ENCODE data around the gene SPOCK2. TPM values are rescaled to one million over a fixed set of nuclear protein-coding genes. Genes with fewer than 3 reads are reported as not detected.

SPOCK2 gene
- polyA plus RNA-seq, 1 experiment: 0.04 TPM

DNA sequence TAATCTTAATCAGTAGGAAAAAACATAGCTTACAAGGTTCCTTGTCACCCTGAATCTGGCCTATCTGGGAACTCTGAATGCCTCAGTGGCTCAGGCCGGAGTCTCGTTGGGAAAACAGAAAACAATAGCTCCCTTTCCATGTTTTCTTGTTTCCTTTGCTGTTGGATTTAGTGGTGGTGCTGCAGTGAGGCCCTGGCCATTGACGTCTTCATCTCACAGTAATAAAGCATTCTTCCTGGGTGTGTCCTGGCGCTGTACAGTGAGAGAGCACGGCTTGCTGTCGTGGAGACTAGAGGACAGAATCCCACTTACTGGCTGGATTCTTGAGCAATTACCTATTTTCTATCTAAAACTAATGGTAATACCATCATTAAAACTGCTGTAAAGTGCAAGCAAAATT is 1.3 kb upstream of the SPOCK2 start:
- H3K27me3 ChIP-seq (ENCODE audit: control insufficient read depth, insufficient read depth, low read length): peaks cover 31% of the 10 kb centered on the region
- ChIA-PET CTCF (interaction anchor here (1.0 kb wide), 1 partner anchor 51 kb away, joined by 3 read pairs; no protein-coding TSS in a partner anchor), POLR2A (no interaction called here)

DNA sequence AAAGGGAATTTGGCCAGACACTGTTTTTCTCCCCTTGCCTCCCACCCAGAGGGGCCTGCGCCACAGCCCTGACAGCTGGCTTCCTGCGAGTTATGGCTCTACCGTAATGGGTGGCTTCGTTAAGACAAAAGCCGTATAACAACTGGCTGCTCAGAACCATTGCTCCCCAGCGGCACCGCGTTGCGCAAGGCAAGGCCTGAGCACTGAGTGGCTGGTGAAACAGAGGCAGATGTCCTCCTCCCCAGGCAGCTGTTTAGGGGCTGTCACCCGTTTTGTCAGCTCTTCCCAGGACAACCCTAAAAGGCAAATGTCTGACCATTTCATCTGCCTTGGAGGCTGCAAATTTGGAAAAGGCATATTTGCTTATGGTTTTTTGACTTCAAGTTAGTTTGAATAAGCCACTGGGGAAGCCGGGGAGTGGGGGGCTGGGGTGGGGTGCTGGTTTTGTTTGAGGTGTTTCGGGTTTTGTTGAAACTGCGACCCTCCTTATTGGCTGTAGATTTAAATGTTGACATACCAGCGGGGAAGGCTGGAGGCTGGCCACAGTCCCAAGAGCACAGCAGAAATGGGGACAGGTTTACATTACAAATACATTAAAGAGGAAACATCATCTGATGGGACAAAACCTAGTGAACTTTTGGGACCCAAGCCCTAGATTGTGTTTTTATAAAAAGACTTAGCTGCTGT is 681 bp upstream of the SPOCK2 start:
- ChIA-PET CTCF (interaction anchor here (1.0 to 1.3 kb wide), 2 partner anchors 40 to 52 kb away, joined by 3 read pairs; no protein-coding TSS in a partner anchor), POLR2A (no interaction called here)
- TF ChIP-seq, protein P1, sequence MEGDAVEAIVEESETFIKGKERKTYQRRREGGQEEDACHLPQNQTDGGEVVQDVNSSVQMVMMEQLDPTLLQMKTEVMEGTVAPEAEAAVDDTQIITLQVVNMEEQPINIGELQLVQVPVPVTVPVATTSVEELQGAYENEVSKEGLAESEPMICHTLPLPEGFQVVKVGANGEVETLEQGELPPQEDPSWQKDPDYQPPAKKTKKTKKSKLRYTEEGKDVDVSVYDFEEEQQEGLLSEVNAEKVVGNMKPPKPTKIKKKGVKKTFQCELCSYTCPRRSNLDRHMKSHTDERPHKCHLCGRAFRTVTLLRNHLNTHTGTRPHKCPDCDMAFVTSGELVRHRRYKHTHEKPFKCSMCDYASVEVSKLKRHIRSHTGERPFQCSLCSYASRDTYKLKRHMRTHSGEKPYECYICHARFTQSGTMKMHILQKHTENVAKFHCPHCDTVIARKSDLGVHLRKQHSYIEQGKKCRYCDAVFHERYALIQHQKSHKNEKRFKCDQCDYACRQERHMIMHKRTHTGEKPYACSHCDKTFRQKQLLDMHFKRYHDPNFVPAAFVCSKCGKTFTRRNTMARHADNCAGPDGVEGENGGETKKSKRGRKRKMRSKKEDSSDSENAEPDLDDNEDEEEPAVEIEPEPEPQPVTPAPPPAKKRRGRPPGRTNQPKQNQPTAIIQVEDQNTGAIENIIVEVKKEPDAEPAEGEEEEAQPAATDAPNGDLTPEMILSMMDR (IDR thresholded peaks at IDR 0.05; ENCODE audit: insufficient read depth, low read depth, low read length): no peak

More for the DNA sequence above, 1.3 kb upstream of the SPOCK2 start:
- Histone ChIP-seq H3K4me3 (ENCODE audit: low read depth, low read length) (no peak overlapping the region), H3K36me3 (ENCODE audit: control insufficient read depth, insufficient read depth, low read length) (no peaks in the 10 kb centered on the region)
- DNase-seq (ENCODE audit: low read depth): no peak
- TF ChIP-seq, protein P1 (IDR thresholded peaks at IDR 0.05; ENCODE audit: insufficient read depth, low read depth, low read length): no peak

DNA sequence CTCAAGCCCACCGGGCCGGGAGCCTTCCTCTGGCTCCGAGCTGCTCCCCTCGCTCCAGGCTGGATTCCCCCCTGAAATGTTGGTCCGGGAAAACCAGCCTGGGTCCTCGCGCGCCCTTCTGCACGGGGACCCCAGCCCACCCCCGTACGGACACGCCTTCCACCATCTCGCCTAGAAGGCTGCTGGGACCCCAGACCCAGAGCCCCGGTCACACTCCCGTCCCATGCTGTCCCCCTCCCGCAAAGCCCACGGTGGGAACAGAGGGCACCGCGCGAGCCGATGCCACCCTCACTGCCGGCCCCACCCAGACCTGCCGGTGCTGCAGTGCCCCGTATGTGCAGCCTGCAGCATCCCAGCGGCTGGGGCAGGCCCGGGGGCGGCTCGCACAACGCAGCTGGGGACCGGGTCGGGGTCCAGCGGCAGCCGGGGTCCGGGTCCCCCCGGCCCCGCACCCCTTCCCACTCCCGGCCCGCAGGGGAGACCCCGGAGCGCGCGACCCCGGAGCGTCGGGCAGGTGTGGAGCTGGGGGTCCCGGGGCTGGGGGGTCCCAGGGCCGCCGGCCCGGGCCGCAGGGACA is 871 bp downstream of the SPOCK2 start:
- CTCF ChIA-PET: interaction anchor here (0.9 to 1.3 kb wide), 2 partner anchors 9 to 39 kb away, joined by 3 to 4 read pairs; no protein-coding TSS in a partner anchor
- Histone ChIP-seq H3K4me3 (ENCODE audit: low read depth, low read length) (no peak overlapping the region), H3K27me3 (ENCODE audit: control insufficient read depth, insufficient read depth, low read length) (peaks cover 31% of the 10 kb centered on the region), H3K36me3 (ENCODE audit: control insufficient read depth, insufficient read depth, low read length) (no peaks in the 10 kb centered on the region)
- POLR2A ChIA-PET: no interaction called here
- TF ChIP-seq, protein P1 (IDR thresholded peaks at IDR 0.05; ENCODE audit: insufficient read depth, low read depth, low read length): no peak
- no peak for DNase-seq (ENCODE audit: low read depth)

More for the DNA sequence above, 681 bp upstream of the SPOCK2 start:
- peaks cover 31% of the 10 kb centered on the region for H3K27me3 ChIP-seq (ENCODE audit: control insufficient read depth, insufficient read depth, low read length)
- H3K36me3 ChIP-seq (ENCODE audit: control insufficient read depth, insufficient read depth, low read length): no peaks in the 10 kb centered on the region
- no peak overlapping the region for H3K4me3 ChIP-seq (ENCODE audit: low read depth, low read length)
- DNase-seq (ENCODE audit: low read depth): no peak

GRCh38 chr10:72086466-72087391 is 1.6 kb downstream of the SPOCK2 start:
- DNase-seq (ENCODE audit: low read depth): no peak
- Histone ChIP-seq H3K4me3 (ENCODE audit: low read depth, low read length) (no peak overlapping the region), H3K36me3 (ENCODE audit: control insufficient read depth, insufficient read depth, low read length) (no peaks in the 10 kb centered on the region), H3K27me3 (ENCODE audit: control insufficient read depth, insufficient read depth, low read length) (peaks cover 31% of the 10 kb centered on the region)
- ChIA-PET POLR2A (no interaction called here), CTCF (no interaction called here)
- TF ChIP-seq, protein P1 (IDR thresholded peaks at IDR 0.05; ENCODE audit: insufficient read depth, low read depth, low read length): no peak
